H1 (cell line): ENCODE measurements around the gene GDPD4. TPM values are rescaled to one million over a fixed set of nuclear protein-coding genes. Genes with fewer than 3 reads are reported as not detected.

Experiments used
- CTCF ChIA-PET: fragments of 300-600 bp; sonication (Branson Sonifier 250); formaldehyde crosslinking; loops from one replicate; lab custom pipeline; 2021; ENCODE audit not compliant: partially characterized antibody; lab: Charles Lee
- POLR2A ChIA-PET: fragments of 300-600 bp; sonication (Branson Sonifier 250); formaldehyde crosslinking; loops from one replicate; lab custom pipeline; 2021; ENCODE audit warnings: inconsistent platforms; ENCODE audit not compliant: partially characterized antibody; lab: Charles Lee
- DNase-seq, 2 experiments: peaks; one replicate each; pipeline versions ENCODE4 v3.0.0 to v3.0.0-alpha.2; 2010 to 2022; ENCODE audit warnings: low spot score in 2 of 2, low read depth in 1 of 2, mixed read lengths in 1 of 2
- FAIRE-seq: peaks from 2 replicates; lab custom pipeline; 2011; peaks lifted over from hg19 to GRCh38; lab: Jason Lieb, UNC
- H2AFZ ChIP-seq: 2 replicates; pipeline ENCODE4 v1.8.1; 2012; ENCODE audit warnings: low read length, inconsistent platforms
- H2AK5ac ChIP-seq: 2 replicates; pipeline ENCODE4 v1.6.1; 2013; ENCODE audit warnings: low read depth, low read length
- H2BK120ac ChIP-seq: replicated peaks from 2 replicates; pipeline ENCODE3; 2013; ENCODE audit warnings: low read depth, low read length, inconsistent platforms
- H2BK12ac ChIP-seq: 2 replicates; pipeline ENCODE4 v1.6.1; 2013; ENCODE audit warnings: low read depth, low read length
- H2BK15ac ChIP-seq: 2 replicates; pipeline ENCODE4 v1.6.1; 2013; ENCODE audit warnings: low read length
- H2BK20ac ChIP-seq: 2 replicates; pipeline ENCODE4 v1.6.1; 2013; ENCODE audit warnings: low read length
- H2BK5ac ChIP-seq: 2 replicates; pipeline ENCODE4 v1.6.1; 2013; ENCODE audit warnings: low read depth, low read length
- H3K14ac ChIP-seq: 2 replicates; pipeline ENCODE4 v1.6.1; 2013; ENCODE audit warnings: inconsistent platforms; ENCODE audit not compliant: insufficient read length
- H3K18ac ChIP-seq: 2 replicates; pipeline ENCODE4 v1.6.1; 2013; ENCODE audit warnings: low read length; ENCODE audit errors: extremely low read depth
- H3K23ac ChIP-seq: 2 replicates; pipeline ENCODE4 v1.6.1; 2013; ENCODE audit warnings: inconsistent platforms; ENCODE audit not compliant: insufficient read length
- H3K23me2 ChIP-seq: 2 replicates; pipeline ENCODE4 v1.6.1; 2013; ENCODE audit warnings: low read depth, low read length
- H3K27ac ChIP-seq: 2 replicates; pipeline ENCODE4 v1.6.1; 2011; ENCODE audit warnings: low read depth, low read length, inconsistent platforms
- H3K27me3 ChIP-seq, 4 experiments: replicated peaks in 1 of 4; 1 replicate in 1 of 4; 2 replicates in 3 of 4; pipeline versions ENCODE4 v1.6.1 to v1.8.1; 2011 to 2013; ENCODE audit warnings: low read length in 3 of 4, mild to moderate bottlenecking in 3 of 4, inconsistent platforms in 2 of 4, mixed read lengths in 2 of 4, moderate library complexity in 1 of 4; ENCODE audit not compliant: control insufficient read depth in 3 of 4, insufficient read depth in 3 of 4; ENCODE audit errors: extremely low read depth in 1 of 4
- H3K36me3 ChIP-seq, 4 experiments: 2 replicates each; pipeline versions ENCODE4 v1.6.1 to v1.8.1; 2011 to 2013; ENCODE audit warnings: mild to moderate bottlenecking in 4 of 4, low read length in 3 of 4, moderate library complexity in 2 of 4, control low read depth in 1 of 4, inconsistent platforms in 1 of 4; ENCODE audit not compliant: insufficient read depth in 4 of 4, control insufficient read depth in 2 of 4
- H3K4ac ChIP-seq: replicated peaks from 2 replicates; pipeline ENCODE3; 2013; ENCODE audit warnings: low read length, low read depth, mixed read lengths, inconsistent platforms; ENCODE audit not compliant: insufficient read length
- H3K4me1 ChIP-seq, 4 experiments: replicated peaks in 1 of 4; 1 replicate in 1 of 4; 2 replicates in 3 of 4; pipeline versions ENCODE4 v1.6.1 to v1.8.1; 2011 to 2013; ENCODE audit warnings: low read length in 3 of 4, inconsistent platforms in 2 of 4, mixed read lengths in 1 of 4; ENCODE audit not compliant: insufficient read depth in 4 of 4, control insufficient read depth in 3 of 4
- H3K4me2 ChIP-seq, 2 experiments: 2 replicates each; pipeline versions ENCODE4 v1.6.1 to v1.8.1; 2011 to 2013; ENCODE audit warnings: low read depth in 2 of 2, low read length in 2 of 2, control low read depth in 1 of 2, inconsistent platforms in 1 of 2, mild to moderate bottlenecking in 1 of 2; ENCODE audit not compliant: insufficient read depth in 1 of 2
- H3K4me3 ChIP-seq, 4 experiments: fragments of 200-600, 300-600 bp in 1 of 4; sonication (generic), shearing (Covaris generic), sonication (Bioruptor Twin) in 1 of 4; 2 replicates each; pipeline versions ENCODE4 v1.5.1 to v1.8.1; 2011 to 2016; ENCODE audit warnings: low read length in 4 of 4, low read depth in 3 of 4, control low read depth in 2 of 4, inconsistent platforms in 2 of 4, mild to moderate bottlenecking in 2 of 4, mixed read lengths in 1 of 4, moderate library complexity in 1 of 4; ENCODE audit not compliant: insufficient read depth in 2 of 4; ENCODE audit errors: extremely low read depth in 1 of 4
- H3K56ac ChIP-seq: replicated peaks from 2 replicates; pipeline ENCODE3; 2013; ENCODE audit warnings: low read depth, mild to moderate bottlenecking, mixed read lengths, low read length, inconsistent platforms; ENCODE audit not compliant: insufficient read length
- H3K79me1 ChIP-seq: 2 replicates; pipeline ENCODE4 v1.6.1; 2013; ENCODE audit warnings: low read depth, low read length, control low read depth
- H3K79me2 ChIP-seq, 2 experiments: 2 replicates each; pipeline versions ENCODE4 v1.6.1 to v1.8.1; 2012 to 2013; ENCODE audit warnings: low read length in 2 of 2, mild to moderate bottlenecking in 2 of 2, inconsistent platforms in 1 of 2; ENCODE audit not compliant: insufficient read depth in 2 of 2, control insufficient read depth in 1 of 2
- H3K9ac ChIP-seq, 4 experiments: replicated peaks in 1 of 4; 1 replicate in 1 of 4; 2 replicates in 3 of 4; pipeline versions ENCODE4 v1.6.1 to v1.8.1; 2011 to 2013; ENCODE audit warnings: low read depth in 3 of 4, low read length in 3 of 4, control low read depth in 2 of 4, mild to moderate bottlenecking in 2 of 4, moderate library complexity in 2 of 4, inconsistent platforms in 1 of 4; ENCODE audit errors: extremely low read depth in 1 of 4
- H3K9me3 ChIP-seq, 2 experiments: 2 replicates each; pipeline versions ENCODE4 v1.6.1 to v1.8.1; 2012 to 2013; ENCODE audit warnings: mild to moderate bottlenecking in 2 of 2, moderate library complexity in 2 of 2, control low read depth in 1 of 2, inconsistent platforms in 1 of 2, low read depth in 1 of 2, low read length in 1 of 2, mixed read lengths in 1 of 2; ENCODE audit not compliant: insufficient read depth in 2 of 2
- H4K20me1 ChIP-seq, 2 experiments: replicated peaks in 1 of 2; 2 replicates each; pipeline versions ENCODE3 to v1.8.1; 2011 to 2013; ENCODE audit warnings: inconsistent platforms in 2 of 2, low read length in 2 of 2, mild to moderate bottlenecking in 1 of 2; ENCODE audit not compliant: insufficient read depth in 2 of 2, control insufficient read depth in 1 of 2
- H4K5ac ChIP-seq: 2 replicates; pipeline ENCODE4 v1.6.1; 2013; ENCODE audit warnings: low read length, low read depth, mixed read lengths, inconsistent platforms; ENCODE audit not compliant: insufficient read length
- H4K8ac ChIP-seq: 2 replicates; pipeline ENCODE4 v1.8.0; 2013; ENCODE audit warnings: mild to moderate bottlenecking, moderate library complexity, low read length, inconsistent platforms; ENCODE audit not compliant: insufficient read depth; ENCODE audit errors: extremely low read depth
- H4K91ac ChIP-seq: replicated peaks from 2 replicates; pipeline ENCODE3; 2013; ENCODE audit warnings: low read length, mixed read lengths, inconsistent platforms; ENCODE audit not compliant: insufficient read length
- ATF3 ChIP-seq: IDR thresholded peaks from 2 replicates; pipeline ENCODE4 v1.6.1; 2011; ENCODE audit warnings: low read depth, mild to moderate bottlenecking, low read length; ENCODE audit not compliant: insufficient read depth
- E2F6 ChIP-seq: IDR thresholded peaks from 2 replicates; pipeline ENCODE4 v1.6.1; 2012; ENCODE audit warnings: inconsistent platforms
- JUND ChIP-seq: IDR thresholded peaks from 2 replicates; pipeline ENCODE4 v1.6.1; 2011; ENCODE audit warnings: mild to moderate bottlenecking, improper control_type of control experiment, low read length
- POLR2A ChIP-seq, 2 experiments: IDR thresholded peaks; 1 replicate in 1 of 2; 2 replicates in 1 of 2; pipeline ENCODE4 v1.6.1; 2011; ENCODE audit warnings: low read depth in 2 of 2, low read length in 2 of 2, mild to moderate bottlenecking in 2 of 2; ENCODE audit errors: control extremely low read depth in 1 of 2
- SP2 ChIP-seq: IDR thresholded peaks from 2 replicates; pipeline ENCODE4 v1.6.1; 2012; ENCODE audit warnings: mild to moderate bottlenecking, low read length, inconsistent platforms
- WGBS, 2 experiments: shearing (Covaris generic) in 1 of 2; methylation state at CpG; one replicate each; pipeline versions ENCODE4 v1.1.6 to v1.1.7; 2013 to 2015; ENCODE audit warnings: low lambda C conversion rate in 2 of 2, mixed read lengths in 2 of 2, inconsistent platforms in 1 of 2, low coverage in 1 of 2, missing lambda C conversion rate in 1 of 2; ENCODE audit not compliant: insufficient replicate concordance in 2 of 2, insufficient coverage in 1 of 2, insufficient read length in 1 of 2; ENCODE audit errors: extremely low coverage in 1 of 2, missing lambda C conversion rate in 1 of 2; 5-methylcytosine and 5-hydroxymethylcytosine counted together
- polyA plus RNA-seq, 7 experiments: library from polyadenylated mRNA; depleted of rRNA in 3 of 7; stranded (reverse) in 5 of 7; unstranded in 2 of 7; fragments of >200 nt in 5 of 7; fragments of 200-250 nt in 2 of 7; gene quantifications; 1 replicate in 5 of 7; 2 replicates in 1 of 7; 4 replicates in 1 of 7; pipeline versions ENCODE4 v1.2.1 to v1.2.3, GENCODE V29; 2011 to 2013; ENCODE audit warnings: missing spikeins in 2 of 7, mixed read lengths in 2 of 7
- total RNA-seq: library from RNA; stranded (reverse); fragmentation: NEBNext Ultra II Directional; extraction: Animal tissue kit (Norgen Biotek cat#: 25700); gene quantifications from 2 replicates; pipeline ENCODE4 v1.2.1, GENCODE V29; 2021

Gene GDPD4
- total and polyA plus RNA-seq, 2 of the 8 experiments (the other 6 are each of a cell fraction or from before 2014, with no cell fraction given), result not detected

- Histone ChIP-seq H3K27ac (no peak overlapping the region), H4K20me1 (no peaks in the 10 kb centered on the region), H3K56ac (no peak overlapping the region), H3K9ac (no peak overlapping the region), H2BK120ac (no peak overlapping the region), H3K36me3 (no peaks in the 10 kb centered on the region), H3K23me2 (no peaks in the 10 kb centered on the region; the same call in 1 of the 2 replicates), H3K79me2 (no peaks in the 10 kb centered on the region), H3K18ac (no peak overlapping the region), H4K8ac (no peak overlapping the region), H2BK12ac (no peak overlapping the region), H3K4me1 (no peaks in the 10 kb centered on the region), H2AK5ac (no peak overlapping the region), H2BK5ac (no peak overlapping the region), H3K23ac (no peak overlapping the region), H3K14ac (no peak overlapping the region), H4K5ac (no peak overlapping the region), H4K91ac (no peak overlapping the region), H3K4me2 (no peak overlapping the region), H3K27me3 (no peaks in the 10 kb centered on the region), H3K79me1 (no peaks in the 10 kb centered on the region), H3K4ac (no peak overlapping the region), H2AFZ (no peak overlapping the region), H3K9me3 (no peaks in the 10 kb centered on the region), H3K4me3 (no peak overlapping the region), H2BK15ac (no peak overlapping the region), H2BK20ac (no peak overlapping the region)
- ChIA-PET POLR2A (no interaction called here), CTCF (interaction anchor here (0.6 to 1.3 kb wide), 3 partner anchors 29 to 311 kb away, joined by 3 to 5 read pairs (median 4); partner anchors contain the start of gene MYO7A)
- WGBS, 2 experiments, result 78% methylated on average over 3 of the region's 3 CpGs; no CpG with 5 or more reads in 1 of the 2 experiments
- TF ChIP-seq POLR2A (IDR thresholded peaks at IDR 0.05; ENCODE audit: control extremely low read depth in 1 of 2, low read depth in 2 of 2, low read length in 2 of 2) (no peak), E2F6 (no peak), ATF3 (no peak), JUND (no peak), SP2 (no peak)
- DNase-seq (no peak), FAIRE-seq (no peak)
Measured at GRCh38 chr11:77283101-77283500, 18.4 kb downstream of the GDPD4 start.
